Purkinje cell (primary cell): ENCODE measurements around the gene PCDHA8. TPM values are rescaled to one million over a fixed set of nuclear protein-coding genes. Genes with fewer than 3 reads are reported as not detected.

Experiments used
- polyA plus RNA-seq: library from polyadenylated mRNA; unstranded; fragments of >200 nt; fragmentation: Nextera tagmentation; gene quantifications from 2 replicates; pipeline ENCODE4 v1.2.1, GENCODE V29; 2014

PCDHA8 gene, protein sequence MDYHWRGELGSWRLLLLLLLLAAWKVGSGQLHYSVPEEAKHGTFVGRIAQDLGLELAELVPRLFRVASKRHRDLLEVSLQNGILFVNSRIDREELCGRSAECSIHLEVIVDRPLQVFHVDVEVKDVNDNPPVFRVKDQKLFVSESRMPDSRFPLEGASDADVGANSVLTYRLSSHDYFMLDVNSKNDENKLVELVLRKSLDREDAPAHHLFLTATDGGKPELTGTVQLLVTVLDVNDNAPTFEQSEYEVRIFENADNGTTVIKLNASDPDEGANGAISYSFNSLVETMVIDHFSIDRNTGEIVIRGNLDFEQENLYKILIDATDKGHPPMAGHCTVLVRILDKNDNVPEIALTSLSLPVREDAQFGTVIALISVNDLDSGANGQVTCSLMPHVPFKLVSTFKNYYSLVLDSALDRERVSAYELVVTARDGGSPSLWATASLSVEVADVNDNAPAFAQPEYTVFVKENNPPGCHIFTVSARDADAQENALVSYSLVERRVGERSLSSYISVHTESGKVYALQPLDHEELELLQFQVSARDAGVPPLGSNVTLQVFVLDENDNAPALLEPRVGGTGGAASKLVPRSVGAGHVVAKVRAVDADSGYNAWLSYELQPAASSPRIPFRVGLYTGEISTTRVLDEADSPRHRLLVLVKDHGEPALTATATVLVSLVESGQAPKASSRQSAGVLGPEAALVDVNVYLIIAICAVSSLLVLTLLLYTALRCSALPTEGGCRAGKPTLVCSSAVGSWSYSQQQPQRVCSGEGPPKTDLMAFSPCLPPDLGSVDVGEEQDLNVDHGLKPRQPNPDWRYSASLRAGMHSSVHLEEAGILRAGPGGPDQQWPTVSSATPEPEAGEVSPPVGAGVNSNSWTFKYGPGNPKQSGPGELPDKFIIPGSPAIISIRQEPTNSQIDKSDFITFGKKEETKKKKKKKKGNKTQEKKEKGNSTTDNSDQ
- polyA plus RNA-seq, result 1.4 TPM in 1 of 2 replicates, not detected in the other

DNA sequence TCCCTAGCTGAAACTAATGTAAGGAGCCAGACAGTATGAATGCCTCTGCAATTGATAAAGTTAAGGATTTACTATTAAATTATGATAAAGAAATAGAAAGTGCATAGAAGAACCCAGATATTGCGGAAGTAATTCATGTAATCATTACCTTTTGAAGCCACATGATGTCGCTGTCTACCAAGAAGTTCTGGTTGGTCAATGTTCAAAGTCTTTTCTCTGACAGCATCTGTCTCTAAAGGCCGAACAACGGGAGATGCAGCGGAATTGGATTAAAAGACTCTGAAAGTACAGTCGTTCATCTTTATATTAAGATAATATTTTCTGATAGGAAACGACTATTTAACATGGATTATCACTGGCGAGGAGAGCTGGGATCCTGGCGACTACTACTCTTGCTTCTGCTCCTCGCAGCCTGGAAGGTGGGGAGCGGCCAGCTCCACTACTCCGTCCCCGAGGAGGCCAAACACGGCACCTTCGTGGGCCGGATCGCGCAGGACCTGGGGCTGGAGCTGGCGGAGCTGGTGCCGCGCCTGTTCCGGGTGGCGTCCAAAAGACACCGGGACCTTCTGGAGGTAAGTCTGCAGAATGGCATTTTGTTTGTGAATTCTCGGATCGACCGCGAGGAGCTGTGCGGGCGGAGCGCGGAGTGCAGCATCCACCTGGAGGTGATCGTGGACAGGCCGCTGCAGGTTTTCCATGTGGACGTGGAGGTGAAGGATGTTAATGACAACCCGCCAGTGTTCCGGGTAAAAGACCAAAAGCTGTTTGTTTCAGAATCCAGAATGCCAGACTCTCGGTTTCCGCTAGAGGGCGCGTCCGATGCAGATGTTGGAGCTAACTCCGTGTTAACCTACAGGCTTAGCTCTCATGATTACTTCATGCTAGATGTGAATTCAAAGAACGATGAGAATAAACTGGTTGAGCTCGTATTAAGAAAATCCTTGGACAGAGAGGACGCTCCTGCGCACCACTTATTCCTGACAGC lies at the start of gene PCDHA8:
Gene PCDHA8, plus strand, starts transcription at position 210 of the 985 bp plus-strand sequence. Its CDS starts 135 bp downstream, at position 345.

DNA sequence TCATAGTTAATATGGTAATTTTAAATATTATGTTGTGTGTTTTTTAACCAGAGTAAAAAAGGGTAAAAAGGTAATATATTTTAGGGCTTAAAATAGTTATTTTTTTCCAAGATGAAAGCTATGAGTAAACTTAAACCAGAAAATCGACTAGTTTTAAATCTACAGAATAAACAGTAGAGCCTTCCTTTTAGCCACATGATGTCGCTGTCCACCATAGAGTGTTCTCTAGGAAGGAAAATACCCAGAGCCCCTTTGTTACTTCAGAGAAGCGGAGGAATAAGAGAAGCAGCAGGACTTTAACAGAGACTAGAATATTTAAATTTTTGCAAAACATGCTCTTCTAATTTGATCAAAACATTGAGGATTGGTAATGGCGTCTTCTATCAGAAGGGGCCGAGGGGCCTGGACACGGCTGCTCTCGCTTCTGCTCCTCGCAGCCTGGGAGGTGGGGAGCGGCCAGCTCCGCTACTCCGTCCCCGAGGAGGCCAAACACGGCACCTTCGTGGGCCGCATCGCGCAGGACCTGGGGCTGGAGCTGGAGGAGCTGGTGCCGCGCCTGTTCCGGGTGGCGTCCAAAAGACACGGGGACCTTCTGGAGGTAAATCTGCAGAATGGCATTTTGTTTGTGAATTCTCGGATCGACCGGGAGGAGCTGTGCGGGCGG lies 46.3 kb upstream of the PCDHA8 start, which contains the start of gene PCDHA2:
Gene PCDHA2, plus strand, starts transcription at position 258 of the 664 bp plus-strand sequence.

DNA sequence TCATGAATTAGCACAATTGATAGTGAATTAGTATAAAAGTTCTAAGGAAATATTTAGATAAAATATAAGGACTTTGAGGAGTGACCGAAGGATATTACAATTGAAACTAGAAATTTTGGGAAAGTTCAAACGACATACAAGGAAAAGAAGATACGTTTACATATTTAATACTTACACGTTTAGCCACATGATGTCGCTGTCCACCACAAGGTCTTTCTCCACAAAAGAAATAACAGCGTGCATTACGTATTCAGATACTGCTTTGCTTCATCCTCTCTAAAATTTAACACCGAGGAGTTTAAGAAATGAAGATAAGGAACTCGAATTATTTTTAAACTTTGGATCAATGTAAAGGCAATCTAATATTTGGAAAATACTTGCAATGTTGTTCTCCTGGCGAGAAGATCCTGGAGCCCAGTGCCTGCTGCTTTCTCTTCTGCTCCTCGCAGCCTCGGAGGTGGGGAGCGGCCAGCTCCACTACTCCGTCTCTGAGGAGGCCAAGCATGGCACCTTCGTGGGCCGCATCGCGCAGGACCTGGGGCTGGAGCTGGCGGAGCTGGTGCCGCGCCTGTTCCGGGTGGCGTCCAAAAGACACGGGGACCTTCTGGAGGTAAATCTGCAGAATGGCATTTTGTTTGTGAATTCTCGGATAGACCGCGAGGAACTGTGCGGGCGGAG lies 40.0 kb upstream of the PCDHA8 start, which contains the start of gene PCDHA3:
Gene PCDHA3, plus strand, starts transcription at position 242 of the 678 bp plus-strand sequence.

DNA sequence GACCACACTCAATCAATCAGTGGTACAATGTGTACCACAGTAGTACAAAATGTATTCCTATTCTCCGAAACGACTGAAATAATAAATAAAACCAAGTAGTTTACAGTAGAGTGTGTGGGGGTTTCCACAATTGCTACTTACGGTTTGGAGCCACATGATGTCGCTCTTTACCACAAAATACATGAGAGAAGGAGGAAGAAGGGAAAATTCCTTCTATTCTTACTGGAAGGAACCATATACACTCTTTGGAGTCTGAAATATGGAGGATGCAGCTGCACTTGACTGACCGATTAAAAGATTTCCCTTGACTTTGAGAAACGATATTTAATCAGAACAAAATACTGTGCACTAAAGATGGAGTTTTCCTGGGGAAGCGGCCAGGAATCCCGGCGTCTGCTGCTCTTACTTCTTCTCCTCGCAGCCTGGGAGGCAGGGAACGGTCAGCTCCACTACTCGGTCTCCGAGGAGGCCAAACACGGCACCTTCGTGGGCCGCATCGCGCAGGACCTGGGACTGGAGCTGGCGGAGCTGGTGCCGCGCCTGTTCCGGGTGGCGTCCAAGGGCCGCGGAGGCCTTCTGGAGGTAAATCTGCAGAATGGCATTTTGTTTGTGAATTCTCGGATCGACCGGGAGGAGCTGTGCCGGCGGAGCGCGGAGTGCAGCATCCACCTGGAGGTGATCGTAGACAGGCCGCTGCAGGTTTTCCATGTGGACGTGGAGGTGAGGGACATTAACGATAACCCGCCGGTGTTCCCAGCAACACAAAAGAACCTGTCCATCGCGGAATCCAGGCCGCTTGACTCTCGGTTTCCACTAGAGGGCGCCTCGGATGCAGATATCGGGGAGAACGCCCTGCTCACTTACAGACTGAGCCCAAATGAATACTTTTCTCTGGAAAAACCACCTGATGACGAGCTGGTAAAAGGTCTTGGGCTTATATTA lies 33.9 kb upstream of the PCDHA8 start, which contains the start of gene PCDHA4:
Gene PCDHA4, plus strand, starts transcription at position 235 of the 942 bp plus-strand sequence.

DNA sequence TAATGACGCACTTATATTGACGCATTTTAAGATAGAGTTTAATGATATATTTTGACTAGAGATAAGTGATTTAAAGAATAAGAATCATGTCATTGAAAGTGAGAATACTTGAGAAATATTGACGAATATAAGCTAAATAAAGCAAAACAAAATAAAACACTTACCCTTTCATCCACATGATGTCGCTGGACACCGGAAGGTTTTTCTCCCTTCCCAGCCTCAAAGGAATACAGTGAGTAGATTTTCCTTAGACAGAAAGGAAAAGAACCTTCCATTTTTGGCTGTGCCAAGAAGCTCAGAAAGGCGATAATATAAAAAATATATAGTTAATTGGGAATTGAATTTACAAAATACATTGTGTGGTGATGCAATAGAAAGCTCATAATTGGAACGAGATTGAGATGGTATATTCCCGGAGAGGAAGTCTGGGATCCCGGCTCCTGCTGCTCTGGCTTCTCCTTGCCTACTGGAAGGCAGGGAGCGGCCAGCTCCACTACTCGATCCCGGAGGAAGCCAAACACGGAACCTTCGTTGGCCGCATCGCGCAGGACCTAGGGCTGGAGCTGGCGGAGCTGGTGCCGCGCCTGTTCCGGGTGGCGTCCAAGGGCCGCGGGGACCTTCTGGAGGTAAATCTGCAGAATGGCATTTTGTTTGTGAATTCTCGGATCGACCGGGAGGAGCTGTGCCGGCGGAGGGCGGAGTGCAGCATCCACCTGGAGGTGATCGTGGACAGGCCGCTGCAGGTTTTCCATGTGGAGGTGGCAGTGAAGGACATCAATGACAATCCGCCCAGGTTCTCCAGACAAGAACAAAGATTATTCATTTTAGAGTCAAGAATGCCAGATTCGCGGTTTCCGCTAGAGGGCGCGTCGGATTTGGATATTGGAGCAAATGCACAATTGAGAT lies 19.4 kb upstream of the PCDHA8 start, which contains the start of gene PCDHA5:
Gene PCDHA5, plus strand, starts transcription at position 239 of the 906 bp plus-strand sequence.

DNA sequence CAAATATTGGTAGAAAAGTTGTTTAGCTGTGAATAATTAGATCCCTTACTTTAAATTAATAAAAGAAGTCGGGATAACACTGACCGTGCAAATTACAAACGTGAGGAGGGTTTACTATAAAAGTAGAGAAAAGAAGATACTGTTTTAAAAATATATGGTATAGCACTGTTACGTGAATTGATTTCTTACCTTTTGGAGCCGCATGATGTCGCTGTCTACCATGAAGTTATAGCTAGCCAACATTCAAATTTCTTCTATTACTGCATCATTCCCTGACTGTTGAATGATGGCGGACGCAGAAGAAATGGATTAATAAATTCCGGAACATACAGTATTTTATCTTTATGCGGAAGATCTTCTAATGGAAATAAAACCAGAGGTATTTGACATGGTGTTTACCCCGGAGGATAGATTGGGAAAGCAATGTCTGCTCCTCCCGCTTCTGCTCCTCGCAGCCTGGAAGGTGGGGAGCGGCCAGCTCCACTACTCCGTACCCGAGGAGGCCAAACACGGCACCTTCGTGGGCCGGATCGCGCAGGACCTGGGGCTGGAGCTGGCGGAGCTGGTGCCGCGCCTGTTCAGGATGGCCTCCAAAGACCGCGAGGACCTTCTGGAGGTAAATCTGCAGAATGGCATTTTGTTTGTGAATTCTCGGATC lies 13.2 kb upstream of the PCDHA8 start, which contains the start of gene PCDHA6:
Gene PCDHA6, plus strand, starts transcription at position 257 of the 658 bp plus-strand sequence. Its CDS starts 132 bp downstream, at position 389.

DNA sequence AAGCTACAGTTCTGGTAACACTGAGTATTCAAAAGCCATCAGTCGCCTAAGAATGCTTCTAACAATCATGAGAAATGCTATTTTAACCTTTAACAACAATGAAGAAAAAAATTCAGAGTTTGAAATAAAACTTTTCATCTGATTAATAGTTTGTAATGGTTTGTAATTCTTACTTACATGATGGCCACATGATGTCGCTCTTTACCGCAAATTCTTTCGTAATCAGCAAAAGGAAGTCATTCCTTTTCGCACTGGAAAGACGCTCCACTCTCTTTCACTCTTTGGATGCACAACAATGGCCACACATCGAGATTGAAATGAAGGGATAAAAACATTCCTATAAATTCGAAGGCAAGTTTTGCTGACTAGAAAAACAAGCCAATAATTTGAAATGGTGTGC lies 7.0 kb upstream of the PCDHA8 start, which contains the start of gene PCDHA7:
Gene PCDHA7, plus strand, starts transcription at position 277 of the 400 bp plus-strand sequence. Its CDS starts 115 bp downstream, at position 392.

DNA sequence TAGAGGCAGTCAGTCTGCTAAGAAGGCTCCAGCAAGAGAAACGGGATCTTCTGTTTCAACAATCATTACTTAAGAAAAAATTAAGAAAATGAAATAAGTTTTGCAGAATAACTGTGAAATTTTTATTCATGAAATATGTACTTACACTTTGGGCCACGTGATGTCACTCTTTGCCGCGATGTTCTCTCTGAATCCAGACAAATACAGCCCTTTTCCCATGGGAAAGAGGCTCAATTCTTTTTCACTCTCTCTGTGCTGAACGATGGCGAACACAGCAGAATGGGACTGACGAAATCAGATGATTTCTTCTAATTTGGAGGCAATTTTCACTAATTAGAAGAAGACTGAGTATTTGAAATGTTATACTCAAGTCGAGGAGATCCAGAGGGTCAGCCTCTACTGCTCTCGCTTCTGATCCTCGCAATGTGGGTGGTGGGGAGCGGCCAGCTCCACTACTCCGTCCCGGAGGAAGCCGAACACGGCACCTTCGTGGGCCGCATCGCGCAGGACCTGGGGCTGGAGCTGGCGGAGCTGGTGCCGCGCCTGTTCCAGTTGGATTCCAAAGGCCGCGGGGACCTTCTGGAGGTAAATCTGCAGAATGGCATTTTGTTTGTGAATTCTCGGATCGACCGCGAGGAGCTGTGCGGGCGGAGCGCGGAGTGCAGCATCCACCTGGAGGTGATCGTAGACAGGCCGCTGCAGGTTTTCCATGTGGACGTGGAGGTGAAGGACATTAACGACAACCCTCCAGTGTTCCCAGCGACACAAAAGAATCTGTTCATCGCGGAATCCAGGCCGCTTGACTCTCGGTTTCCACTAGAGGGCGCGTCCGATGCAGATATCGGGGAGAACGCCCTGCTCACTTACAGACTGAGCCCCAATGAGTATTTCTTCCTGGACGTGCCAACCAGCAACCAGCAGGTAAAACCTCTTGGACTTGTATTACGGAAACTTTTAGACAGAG lies 7.4 kb downstream of the PCDHA8 start, which contains the start of gene PCDHA9:
Gene PCDHA9, plus strand, starts transcription at position 244 of the 964 bp plus-strand sequence. Its CDS starts 114 bp downstream, at position 358.

DNA sequence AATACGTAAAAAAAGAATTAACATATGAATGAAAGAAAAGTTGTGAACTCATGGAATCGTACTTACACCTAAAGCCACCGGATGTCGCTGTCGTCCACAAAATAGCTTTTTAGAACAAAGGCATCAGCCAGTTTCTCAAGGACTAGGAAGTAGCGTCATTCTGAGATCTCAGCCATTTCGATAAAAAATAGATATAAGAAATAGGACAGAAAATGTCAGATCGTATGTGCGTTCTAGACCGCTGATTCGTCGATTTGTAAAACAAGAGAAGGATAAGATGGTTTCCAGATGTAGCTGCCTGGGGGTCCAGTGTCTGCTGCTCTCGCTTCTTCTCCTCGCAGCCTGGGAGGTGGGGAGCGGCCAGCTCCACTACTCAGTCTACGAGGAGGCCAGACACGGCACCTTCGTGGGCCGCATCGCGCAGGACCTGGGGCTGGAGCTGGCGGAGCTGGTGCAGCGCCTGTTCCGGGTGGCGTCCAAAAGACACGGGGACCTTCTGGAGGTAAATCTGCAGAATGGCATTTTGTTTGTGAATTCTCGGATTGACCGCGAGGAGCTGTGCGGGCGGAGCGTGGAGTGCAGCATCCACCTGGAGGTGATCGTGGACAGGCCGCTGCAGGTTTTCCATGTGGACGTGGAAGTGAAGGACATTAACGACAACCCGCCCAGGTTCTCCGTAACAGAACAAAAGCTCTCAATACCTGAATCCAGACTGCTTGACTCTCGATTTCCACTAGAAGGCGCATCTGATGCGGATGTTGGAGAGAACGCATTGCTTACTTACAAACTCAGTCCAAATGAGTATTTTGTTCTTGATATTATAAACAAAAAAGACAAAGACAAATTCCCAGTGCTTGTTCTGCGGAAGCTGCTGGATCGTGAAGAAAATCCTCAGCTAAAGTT lies 15.0 kb downstream of the PCDHA8 start, which contains the start of gene PCDHA10:
Gene PCDHA10, plus strand, starts transcription at position 126 of the 903 bp plus-strand sequence. Its CDS starts 152 bp downstream, at position 278.

DNA sequence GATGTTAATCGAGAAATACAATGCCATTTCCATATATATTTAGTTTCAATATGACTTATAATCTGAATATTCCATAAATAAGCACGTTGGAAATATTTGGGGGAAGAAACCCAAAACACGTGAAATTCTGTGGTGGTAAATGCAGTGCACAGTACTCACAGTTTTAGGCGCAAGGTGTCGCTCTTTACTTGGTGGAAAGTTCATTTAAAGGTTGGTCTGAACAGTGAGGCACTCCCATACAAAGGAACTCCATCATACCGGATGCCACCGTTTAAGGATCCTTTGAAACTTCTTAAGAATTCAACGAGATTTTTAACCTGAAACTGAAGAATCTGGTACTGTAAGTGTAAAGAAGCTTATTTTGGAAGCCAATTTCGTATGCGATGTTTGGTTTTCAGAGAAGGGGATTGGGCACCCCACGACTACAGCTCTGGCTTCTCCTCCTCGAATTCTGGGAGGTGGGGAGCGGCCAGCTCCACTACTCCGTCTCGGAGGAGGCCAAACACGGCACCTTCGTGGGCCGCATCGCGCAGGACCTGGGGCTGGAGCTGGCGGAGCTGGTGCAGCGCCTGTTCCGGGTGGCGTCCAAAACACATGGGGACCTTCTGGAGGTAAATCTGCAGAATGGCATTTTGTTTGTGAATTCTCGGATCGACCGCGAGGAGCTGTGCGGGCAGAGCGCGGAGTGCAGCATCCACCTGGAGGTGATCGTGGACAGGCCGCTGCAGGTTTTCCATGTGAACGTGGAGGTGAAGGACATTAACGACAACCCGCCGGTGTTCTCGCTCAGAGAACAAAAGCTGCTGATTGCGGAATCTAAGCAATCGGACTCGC lies 28.0 kb downstream of the PCDHA8 start, which contains the start of gene PCDHA11:
Gene PCDHA11, plus strand, starts transcription at position 237 of the 834 bp plus-strand sequence. Its CDS starts 147 bp downstream, at position 384.

DNA sequence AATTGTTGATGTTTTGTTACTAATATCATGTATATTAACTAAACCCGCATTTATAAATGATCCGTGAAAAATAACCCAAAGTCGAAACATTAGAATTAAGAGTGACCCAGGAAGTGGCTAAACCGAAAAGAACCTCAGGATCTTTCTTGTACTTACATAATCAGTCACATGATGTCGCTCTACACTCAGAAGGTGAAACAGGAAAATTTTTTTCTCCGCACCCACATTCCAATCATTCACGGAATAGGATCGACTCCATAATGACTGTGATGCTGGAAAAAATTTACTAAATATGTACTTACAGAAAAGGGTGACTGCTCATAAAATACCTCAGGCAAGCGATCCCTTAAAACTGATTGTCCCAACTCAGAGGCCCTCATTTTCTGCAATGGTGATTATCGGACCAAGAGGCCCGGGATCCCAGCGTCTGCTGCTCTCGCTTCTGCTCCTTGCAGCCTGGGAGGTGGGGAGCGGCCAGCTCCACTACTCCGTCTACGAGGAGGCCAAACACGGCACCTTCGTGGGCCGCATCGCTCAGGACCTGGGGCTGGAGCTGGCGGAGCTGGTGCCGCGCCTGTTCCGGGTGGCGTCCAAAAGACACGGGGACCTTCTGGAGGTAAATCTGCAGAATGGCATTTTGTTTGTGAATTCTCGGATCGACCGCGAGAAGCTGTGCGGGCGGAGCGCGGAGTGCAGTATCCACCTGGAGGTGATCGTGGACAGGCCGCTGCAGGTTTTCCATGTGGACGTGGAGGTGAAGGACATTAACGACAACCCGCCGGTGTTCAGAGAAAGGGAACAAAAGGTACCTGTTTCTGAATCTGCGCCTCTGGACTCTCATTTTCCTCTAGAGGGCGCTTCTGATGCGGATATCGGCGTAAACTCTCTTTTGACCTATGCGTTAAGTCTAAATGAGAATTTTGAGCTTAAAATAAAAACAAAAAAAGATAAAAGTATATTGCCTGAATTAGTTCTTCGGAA lies 34.4 kb downstream of the PCDHA8 start, which contains the start of gene PCDHA12:
Gene PCDHA12, plus strand, starts transcription at position 224 of the 981 bp plus-strand sequence. Its CDS starts 165 bp downstream, at position 389.

DNA sequence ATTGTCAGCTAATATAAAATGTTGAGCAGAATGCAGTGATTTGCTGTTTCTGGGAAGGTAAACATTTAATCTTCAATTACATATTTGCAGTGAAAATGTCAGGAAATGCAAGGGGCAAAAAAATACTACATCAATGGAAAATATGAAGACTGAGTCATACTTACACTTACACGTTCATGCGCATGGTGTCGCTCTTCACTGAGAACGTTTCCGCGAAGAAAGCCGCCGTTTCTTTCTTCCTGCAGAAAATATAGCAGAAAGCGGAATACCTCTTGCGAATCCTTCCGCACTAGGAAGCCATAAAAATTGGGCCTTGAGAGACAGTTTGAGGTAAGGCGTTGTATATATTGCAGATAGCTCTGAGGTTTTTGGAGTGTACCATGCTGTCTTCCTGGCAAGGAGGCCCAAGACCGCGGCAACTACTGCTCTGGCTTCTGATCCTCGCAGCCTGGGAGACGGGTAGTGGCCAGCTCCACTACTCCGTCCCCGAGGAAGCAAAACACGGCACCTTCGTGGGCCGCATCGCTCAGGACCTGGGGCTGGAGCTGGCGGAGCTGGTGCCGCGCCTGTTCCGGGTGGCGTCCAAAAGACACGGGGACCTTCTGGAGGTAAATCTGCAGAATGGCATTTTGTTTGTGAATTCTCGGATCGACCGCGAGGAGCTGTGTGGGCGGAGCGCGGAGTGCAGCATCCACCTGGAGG lies 41.1 kb downstream of the PCDHA8 start, which contains the start of gene PCDHA13:
Gene PCDHA13, plus strand, starts transcription at position 236 of the 702 bp plus-strand sequence. Its CDS starts 145 bp downstream, at position 381.

